ENCODE measurements around the gene ATG9A.

ATG9A gene

GRCh38 chr2:219176818-219177551, 52.5 kb downstream of the ATG9A start, which contains the start of gene CNPPD1:
TSS of gene CNPPD1 (minus strand) at chr2:219176925. CDS start at chr2:219176828, 97 bp downstream.
- DNase-seq (ENCODE audit: low read depth, low spot score) = peak; percentile 76

- DNase-seq (ENCODE audit: low read depth, low spot score) = no peak
Observed at GRCh38 chr2:219175928-219176817, 53.3 kb downstream of the ATG9A start.

GRCh38 chr2:219175486-219175885, 54.0 kb downstream of the ATG9A start:
- DNase-seq (ENCODE audit: low read depth, low spot score) = no peak

GRCh38 chr2:219174801-219175200, 54.6 kb downstream of the ATG9A start:
- DNase-seq (ENCODE audit: low read depth, low spot score) = no peak

GRCh38 chr2:219174146-219174545, 55.3 kb downstream of the ATG9A start:
- DNase-seq (ENCODE audit: low read depth, low spot score) = no peak

GRCh38 chr2:219173176-219173575, 56.3 kb downstream of the ATG9A start:
- DNase-seq (ENCODE audit: low read depth, low spot score) = no peak

- DNase-seq (ENCODE audit: low read depth, low spot score) = no peak
Observed at GRCh38 chr2:219172231-219173154, 56.9 kb downstream of the ATG9A start.

- DNase-seq (ENCODE audit: low read depth, low spot score) = no peak
Observed at GRCh38 chr2:219171231-219171651, 58.2 kb downstream of the ATG9A start.

GRCh38 chr2:219169930-219170654, 59.3 kb downstream of the ATG9A start, which contains the start of gene SLC23A3:
TSS of gene SLC23A3 (minus strand) at chr2:219170029. CDS start at chr2:219169984, 45 bp downstream.
- no peak for DNase-seq (ENCODE audit: low read depth, low spot score)
